GM23338 (cell line): Measurements from ENCODE around the gene PIKFYVE.
"Not testable (repeated sequence)": the region's sequence is repeated elsewhere in the genome, so short reads cannot be mapped to it uniquely, and the experiment has no call there.

Source experiments
- CREB1 ChIP-seq: fragments of 250-450 bp; sonication (Bioruptor Pico); IDR thresholded peaks from 2 replicates; pipeline ENCODE4 v1.5.0; 2020; ENCODE audit warnings: low read depth, mild to moderate bottlenecking, moderate library complexity
- ETS1 ChIP-seq: IDR thresholded peaks from 2 replicates; pipeline ENCODE4 v1.6.1; 2016; ENCODE audit warnings: antibody characterized with exemption
- EZH2 ChIP-seq: fragments of 200-600 bp; sonication (generic); IDR thresholded peaks from one replicate; pipeline ENCODE4 v1.8.0; 2017; ENCODE audit warnings: antibody characterized with exemption, mild to moderate bottlenecking, low read depth; ENCODE audit not compliant: unreplicated experiment
- EZH2phosphoT487 ChIP-seq: fragments of 200-600 bp; sonication (generic); IDR thresholded peaks from one replicate; pipeline ENCODE4 v1.8.1; 2018; ENCODE audit warnings: antibody characterized with exemption; ENCODE audit not compliant: unreplicated experiment
- JUNB ChIP-seq: IDR thresholded peaks from one replicate; pipeline ENCODE4 v1.6.1; 2016; ENCODE audit warnings: antibody characterized with exemption; ENCODE audit not compliant: unreplicated experiment
- NANOG ChIP-seq: IDR thresholded peaks from 2 replicates; pipeline ENCODE4 v1.6.1; 2016; ENCODE audit warnings: antibody characterized with exemption, borderline replicate concordance
- POLR2AphosphoS5 ChIP-seq: IDR thresholded peaks from 2 replicates; pipeline ENCODE4 v1.6.1; 2016; ENCODE audit warnings: antibody characterized with exemption, low read depth
- STAT1 ChIP-seq: IDR thresholded peaks from one replicate; pipeline ENCODE4 v1.6.1; 2016; ENCODE audit warnings: antibody characterized with exemption; ENCODE audit not compliant: unreplicated experiment
- ZNF114 ChIP-seq: fragments of 250-450 bp; sonication (Bioruptor Pico); IDR thresholded peaks from 2 replicates; pipeline ENCODE4 v1.5.0; 2020; ENCODE audit warnings: mild to moderate bottlenecking, moderate library complexity
- TF ChIP-seq, protein P1 (sequence below), 2 experiments: fragments of 200-600 bp in 1 of 2; sonication (generic) in 1 of 2; conservative IDR thresholded peaks; 2 replicates each; pipeline versions ENCODE4 v1.5.1 to v1.6.1; 2016 to 2017; ENCODE audit warnings: antibody characterized with exemption in 2 of 2, low read depth in 2 of 2, mild to moderate bottlenecking in 2 of 2, moderate library complexity in 1 of 2
- TF ChIP-seq, protein P2 (sequence below): IDR thresholded peaks from one replicate; pipeline ENCODE4 v1.6.1; 2018; ENCODE audit warnings: antibody characterized with exemption; ENCODE audit not compliant: unreplicated experiment
- TF ChIP-seq, protein P3 (sequence below): fragments of 250-450 bp; sonication (Bioruptor Pico); IDR thresholded peaks from 2 replicates; pipeline ENCODE4 v1.5.0; 2020; ENCODE audit warnings: mild to moderate bottlenecking, moderate library complexity

GRCh38 chr2:208356420-208356819 lies 90.4 kb downstream of the PIKFYVE start:
- not testable (repeated sequence) for TF ChIP-seq POLR2AphosphoS5; NANOG; EZH2; CREB1; ETS1; EZH2phosphoT487; JUNB; ZNF114 (CRISPR knock-in tag); STAT1
- TF ChIP-seq, protein P1, sequence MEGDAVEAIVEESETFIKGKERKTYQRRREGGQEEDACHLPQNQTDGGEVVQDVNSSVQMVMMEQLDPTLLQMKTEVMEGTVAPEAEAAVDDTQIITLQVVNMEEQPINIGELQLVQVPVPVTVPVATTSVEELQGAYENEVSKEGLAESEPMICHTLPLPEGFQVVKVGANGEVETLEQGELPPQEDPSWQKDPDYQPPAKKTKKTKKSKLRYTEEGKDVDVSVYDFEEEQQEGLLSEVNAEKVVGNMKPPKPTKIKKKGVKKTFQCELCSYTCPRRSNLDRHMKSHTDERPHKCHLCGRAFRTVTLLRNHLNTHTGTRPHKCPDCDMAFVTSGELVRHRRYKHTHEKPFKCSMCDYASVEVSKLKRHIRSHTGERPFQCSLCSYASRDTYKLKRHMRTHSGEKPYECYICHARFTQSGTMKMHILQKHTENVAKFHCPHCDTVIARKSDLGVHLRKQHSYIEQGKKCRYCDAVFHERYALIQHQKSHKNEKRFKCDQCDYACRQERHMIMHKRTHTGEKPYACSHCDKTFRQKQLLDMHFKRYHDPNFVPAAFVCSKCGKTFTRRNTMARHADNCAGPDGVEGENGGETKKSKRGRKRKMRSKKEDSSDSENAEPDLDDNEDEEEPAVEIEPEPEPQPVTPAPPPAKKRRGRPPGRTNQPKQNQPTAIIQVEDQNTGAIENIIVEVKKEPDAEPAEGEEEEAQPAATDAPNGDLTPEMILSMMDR (conservative IDR thresholded peaks at IDR 0.05; ENCODE audit: low read depth in 2 of 2): not testable (repeated sequence)
- TF ChIP-seq, protein P2, sequence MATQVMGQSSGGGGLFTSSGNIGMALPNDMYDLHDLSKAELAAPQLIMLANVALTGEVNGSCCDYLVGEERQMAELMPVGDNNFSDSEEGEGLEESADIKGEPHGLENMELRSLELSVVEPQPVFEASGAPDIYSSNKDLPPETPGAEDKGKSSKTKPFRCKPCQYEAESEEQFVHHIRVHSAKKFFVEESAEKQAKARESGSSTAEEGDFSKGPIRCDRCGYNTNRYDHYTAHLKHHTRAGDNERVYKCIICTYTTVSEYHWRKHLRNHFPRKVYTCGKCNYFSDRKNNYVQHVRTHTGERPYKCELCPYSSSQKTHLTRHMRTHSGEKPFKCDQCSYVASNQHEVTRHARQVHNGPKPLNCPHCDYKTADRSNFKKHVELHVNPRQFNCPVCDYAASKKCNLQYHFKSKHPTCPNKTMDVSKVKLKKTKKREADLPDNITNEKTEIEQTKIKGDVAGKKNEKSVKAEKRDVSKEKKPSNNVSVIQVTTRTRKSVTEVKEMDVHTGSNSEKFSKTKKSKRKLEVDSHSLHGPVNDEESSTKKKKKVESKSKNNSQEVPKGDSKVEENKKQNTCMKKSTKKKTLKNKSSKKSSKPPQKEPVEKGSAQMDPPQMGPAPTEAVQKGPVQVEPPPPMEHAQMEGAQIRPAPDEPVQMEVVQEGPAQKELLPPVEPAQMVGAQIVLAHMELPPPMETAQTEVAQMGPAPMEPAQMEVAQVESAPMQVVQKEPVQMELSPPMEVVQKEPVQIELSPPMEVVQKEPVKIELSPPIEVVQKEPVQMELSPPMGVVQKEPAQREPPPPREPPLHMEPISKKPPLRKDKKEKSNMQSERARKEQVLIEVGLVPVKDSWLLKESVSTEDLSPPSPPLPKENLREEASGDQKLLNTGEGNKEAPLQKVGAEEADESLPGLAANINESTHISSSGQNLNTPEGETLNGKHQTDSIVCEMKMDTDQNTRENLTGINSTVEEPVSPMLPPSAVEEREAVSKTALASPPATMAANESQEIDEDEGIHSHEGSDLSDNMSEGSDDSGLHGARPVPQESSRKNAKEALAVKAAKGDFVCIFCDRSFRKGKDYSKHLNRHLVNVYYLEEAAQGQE: not testable (repeated sequence)
- TF ChIP-seq, protein P3, sequence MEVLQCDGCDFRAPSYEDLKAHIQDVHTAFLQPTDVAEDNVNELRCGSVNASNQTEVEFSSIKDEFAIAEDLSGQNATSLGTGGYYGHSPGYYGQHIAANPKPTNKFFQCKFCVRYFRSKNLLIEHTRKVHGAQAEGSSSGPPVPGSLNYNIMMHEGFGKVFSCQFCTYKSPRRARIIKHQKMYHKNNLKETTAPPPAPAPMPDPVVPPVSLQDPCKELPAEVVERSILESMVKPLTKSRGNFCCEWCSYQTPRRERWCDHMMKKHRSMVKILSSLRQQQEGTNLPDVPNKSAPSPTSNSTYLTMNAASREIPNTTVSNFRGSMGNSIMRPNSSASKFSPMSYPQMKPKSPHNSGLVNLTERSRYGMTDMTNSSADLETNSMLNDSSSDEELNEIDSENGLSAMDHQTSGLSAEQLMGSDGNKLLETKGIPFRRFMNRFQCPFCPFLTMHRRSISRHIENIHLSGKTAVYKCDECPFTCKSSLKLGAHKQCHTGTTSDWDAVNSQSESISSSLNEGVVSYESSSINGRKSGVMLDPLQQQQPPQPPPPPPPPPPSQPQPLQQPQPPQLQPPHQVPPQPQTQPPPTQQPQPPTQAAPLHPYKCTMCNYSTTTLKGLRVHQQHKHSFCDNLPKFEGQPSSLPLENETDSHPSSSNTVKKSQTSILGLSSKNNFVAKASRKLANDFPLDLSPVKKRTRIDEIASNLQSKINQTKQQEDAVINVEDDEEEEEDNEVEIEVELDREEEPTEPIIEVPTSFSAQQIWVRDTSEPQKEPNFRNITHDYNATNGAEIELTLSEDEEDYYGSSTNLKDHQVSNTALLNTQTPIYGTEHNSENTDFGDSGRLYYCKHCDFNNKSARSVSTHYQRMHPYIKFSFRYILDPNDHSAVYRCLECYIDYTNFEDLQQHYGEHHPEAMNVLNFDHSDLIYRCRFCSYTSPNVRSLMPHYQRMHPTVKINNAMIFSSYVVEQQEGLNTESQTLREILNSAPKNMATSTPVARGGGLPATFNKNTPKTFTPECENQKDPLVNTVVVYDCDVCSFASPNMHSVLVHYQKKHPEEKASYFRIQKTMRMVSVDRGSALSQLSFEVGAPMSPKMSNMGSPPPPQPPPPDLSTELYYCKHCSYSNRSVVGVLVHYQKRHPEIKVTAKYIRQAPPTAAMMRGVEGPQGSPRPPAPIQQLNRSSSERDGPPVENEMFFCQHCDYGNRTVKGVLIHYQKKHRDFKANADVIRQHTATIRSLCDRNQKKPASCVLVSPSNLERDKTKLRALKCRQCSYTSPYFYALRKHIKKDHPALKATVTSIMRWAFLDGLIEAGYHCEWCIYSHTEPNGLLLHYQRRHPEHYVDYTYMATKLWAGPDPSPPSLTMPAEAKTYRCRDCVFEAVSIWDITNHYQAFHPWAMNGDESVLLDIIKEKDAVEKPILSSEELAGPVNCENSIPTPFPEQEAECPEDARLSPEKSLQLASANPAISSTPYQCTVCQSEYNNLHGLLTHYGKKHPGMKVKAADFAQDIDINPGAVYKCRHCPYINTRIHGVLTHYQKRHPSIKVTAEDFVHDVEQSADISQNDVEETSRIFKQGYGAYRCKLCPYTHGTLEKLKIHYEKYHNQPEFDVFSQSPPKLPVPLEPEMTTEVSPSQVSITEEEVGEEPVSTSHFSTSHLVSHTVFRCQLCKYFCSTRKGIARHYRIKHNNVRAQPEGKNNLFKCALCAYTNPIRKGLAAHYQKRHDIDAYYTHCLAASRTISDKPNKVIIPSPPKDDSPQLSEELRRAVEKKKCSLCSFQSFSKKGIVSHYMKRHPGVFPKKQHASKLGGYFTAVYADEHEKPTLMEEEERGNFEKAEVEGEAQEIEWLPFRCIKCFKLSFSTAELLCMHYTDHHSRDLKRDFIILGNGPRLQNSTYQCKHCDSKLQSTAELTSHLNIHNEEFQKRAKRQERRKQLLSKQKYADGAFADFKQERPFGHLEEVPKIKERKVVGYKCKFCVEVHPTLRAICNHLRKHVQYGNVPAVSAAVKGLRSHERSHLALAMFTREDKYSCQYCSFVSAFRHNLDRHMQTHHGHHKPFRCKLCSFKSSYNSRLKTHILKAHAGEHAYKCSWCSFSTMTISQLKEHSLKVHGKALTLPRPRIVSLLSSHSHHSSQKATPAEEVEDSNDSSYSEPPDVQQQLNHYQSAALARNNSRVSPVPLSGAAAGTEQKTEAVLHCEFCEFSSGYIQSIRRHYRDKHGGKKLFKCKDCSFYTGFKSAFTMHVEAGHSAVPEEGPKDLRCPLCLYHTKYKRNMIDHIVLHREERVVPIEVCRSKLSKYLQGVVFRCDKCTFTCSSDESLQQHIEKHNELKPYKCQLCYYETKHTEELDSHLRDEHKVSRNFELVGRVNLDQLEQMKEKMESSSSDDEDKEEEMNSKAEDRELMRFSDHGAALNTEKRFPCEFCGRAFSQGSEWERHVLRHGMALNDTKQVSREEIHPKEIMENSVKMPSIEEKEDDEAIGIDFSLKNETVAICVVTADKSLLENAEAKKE (CRISPR knock-in tag): not testable (repeated sequence)
